HepG2 (cell line): ENCODE data around the gene GPC6.

Experiments used
- ESRRA ChIP-seq: sonication (generic); formaldehyde crosslinking; IDR thresholded peaks from 2 replicates; pipeline ENCODE4 v1.5.1; 2020; ENCODE audit warnings: mild to moderate bottlenecking, low read depth, missing genetic modification reagents
- MIER2 ChIP-seq: IDR thresholded peaks from 2 replicates; pipeline ENCODE4 v1.6.1; 2016; ENCODE audit warnings: missing biosample characterization, missing genetic modification reagents
- NR2F2 ChIP-seq: IDR thresholded peaks from 2 replicates; pipeline ENCODE4 v1.6.1; 2012; ENCODE audit warnings: low read depth, inconsistent platforms, borderline replicate concordance
- ONECUT2 ChIP-seq: sonication (generic); formaldehyde crosslinking; IDR thresholded peaks from 2 replicates; pipeline ENCODE4 v1.4.0; 2020; ENCODE audit warnings: missing genetic modification reagents
- PPARG ChIP-seq: conservative IDR thresholded peaks from 2 replicates; pipeline ENCODE4 v1.6.1; 2016; ENCODE audit warnings: missing biosample characterization, missing genetic modification reagents
- XBP1 ChIP-seq: sonication (generic); formaldehyde crosslinking; IDR thresholded peaks from 2 replicates; pipeline ENCODE4 v1.5.0; 2020; ENCODE audit warnings: missing genetic modification reagents
- ZBTB20 ChIP-seq: sonication (generic); formaldehyde crosslinking; IDR thresholded peaks from 2 replicates; pipeline ENCODE4 v1.8.1; 2023; ENCODE audit warnings: missing genetic modification reagents, low read depth, mild to moderate bottlenecking, borderline replicate concordance
- ZFAT ChIP-seq: sonication (generic); formaldehyde crosslinking; conservative IDR thresholded peaks from 2 replicates; pipeline ENCODE4 v1.8.1; 2023; ENCODE audit warnings: missing genetic modification reagents, inconsistent platforms
- TF ChIP-seq, protein P1 (sequence below): fragments of 450-650 bp; IDR thresholded peaks from 2 replicates; pipeline ENCODE4 v1.6.1; 2016
- TF ChIP-seq, protein P2 (sequence below): sonication (generic); formaldehyde crosslinking; IDR thresholded peaks from 2 replicates; pipeline ENCODE4 v1.5.0; 2020; ENCODE audit warnings: mild to moderate bottlenecking, missing genetic modification reagents, moderate library complexity

DNA sequence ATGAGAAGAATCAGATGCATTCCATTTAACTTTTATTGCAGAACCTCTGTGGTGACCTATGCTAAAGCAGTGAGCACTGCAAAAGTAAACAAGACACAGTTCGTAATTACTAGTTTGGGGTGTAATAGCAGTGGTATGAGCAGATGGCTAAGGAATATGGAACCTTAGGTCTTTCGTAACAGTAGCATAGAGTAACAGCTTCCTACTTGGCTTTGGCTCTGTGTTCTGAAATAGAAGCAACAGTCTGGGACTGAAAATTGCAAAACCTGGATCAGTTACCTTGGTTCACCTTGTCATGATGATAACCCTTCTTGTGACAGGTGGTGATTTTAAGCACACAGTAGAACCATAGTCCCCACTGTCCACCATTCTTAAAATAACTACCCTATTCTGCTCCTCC is 303.4 kb downstream of the GPC6 start:
- TF ChIP-seq ZFAT (CRISPR knock-in tag) (no peak), ZBTB20 (CRISPR knock-in tag) (no peak), PPARG (CRISPR knock-in tag) (no peak), XBP1 (CRISPR knock-in tag) (no peak), MIER2 (CRISPR knock-in tag) (no peak), NR2F2 (no peak), ESRRA (CRISPR knock-in tag) (no peak), ONECUT2 (CRISPR knock-in tag) (no peak)
- TF ChIP-seq, protein P1, sequence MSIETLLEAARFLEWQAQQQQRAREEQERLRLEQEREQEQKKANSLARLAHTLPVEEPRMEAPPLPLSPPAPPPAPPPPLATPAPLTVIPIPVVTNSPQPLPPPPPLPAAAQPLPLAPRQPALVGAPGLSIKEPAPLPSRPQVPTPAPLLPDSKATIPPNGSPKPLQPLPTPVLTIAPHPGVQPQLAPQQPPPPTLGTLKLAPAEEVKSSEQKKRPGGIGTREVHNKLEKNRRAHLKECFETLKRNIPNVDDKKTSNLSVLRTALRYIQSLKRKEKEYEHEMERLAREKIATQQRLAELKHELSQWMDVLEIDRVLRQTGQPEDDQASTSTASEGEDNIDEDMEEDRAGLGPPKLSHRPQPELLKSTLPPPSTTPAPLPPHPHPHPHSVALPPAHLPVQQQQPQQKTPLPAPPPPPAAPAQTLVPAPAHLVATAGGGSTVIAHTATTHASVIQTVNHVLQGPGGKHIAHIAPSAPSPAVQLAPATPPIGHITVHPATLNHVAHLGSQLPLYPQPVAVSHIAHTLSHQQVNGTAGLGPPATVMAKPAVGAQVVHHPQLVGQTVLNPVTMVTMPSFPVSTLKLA = no peak
- TF ChIP-seq, protein P2, sequence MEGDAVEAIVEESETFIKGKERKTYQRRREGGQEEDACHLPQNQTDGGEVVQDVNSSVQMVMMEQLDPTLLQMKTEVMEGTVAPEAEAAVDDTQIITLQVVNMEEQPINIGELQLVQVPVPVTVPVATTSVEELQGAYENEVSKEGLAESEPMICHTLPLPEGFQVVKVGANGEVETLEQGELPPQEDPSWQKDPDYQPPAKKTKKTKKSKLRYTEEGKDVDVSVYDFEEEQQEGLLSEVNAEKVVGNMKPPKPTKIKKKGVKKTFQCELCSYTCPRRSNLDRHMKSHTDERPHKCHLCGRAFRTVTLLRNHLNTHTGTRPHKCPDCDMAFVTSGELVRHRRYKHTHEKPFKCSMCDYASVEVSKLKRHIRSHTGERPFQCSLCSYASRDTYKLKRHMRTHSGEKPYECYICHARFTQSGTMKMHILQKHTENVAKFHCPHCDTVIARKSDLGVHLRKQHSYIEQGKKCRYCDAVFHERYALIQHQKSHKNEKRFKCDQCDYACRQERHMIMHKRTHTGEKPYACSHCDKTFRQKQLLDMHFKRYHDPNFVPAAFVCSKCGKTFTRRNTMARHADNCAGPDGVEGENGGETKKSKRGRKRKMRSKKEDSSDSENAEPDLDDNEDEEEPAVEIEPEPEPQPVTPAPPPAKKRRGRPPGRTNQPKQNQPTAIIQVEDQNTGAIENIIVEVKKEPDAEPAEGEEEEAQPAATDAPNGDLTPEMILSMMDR (CRISPR knock-in tag) = no peak
